Choroid plexus epithelial cell (primary cell): ENCODE measurements around the gene PDP2.

Source experiments
- DNase-seq: peaks from one replicate; pipeline ENCODE4 v3.0.0-alpha.2; 2010; ENCODE audit warnings: low read depth
- H3K4me3 ChIP-seq: 2 replicates; pipeline ENCODE4 v1.5.1; 2011; ENCODE audit warnings: low read depth, mild to moderate bottlenecking, control low read depth, low read length, moderate library complexity
- CTCF ChIP-seq: conservative IDR thresholded peaks from 2 replicates; pipeline ENCODE4 v1.5.1; 2011; ENCODE audit warnings: low read depth, mild to moderate bottlenecking, control low read depth, inconsistent platforms, low read length, moderate library complexity

PDP2 gene

GRCh38 chr16:66918803-66919568 is 38.7 kb downstream of the PDP2 start, which contains the start of gene CDH16:
Gene CDH16, minus strand, starts transcription at chr16:66918885. Its CDS starts 820 bp downstream, at chr16:66918065.
- no peak for TF ChIP-seq CTCF
- H3K4me3 ChIP-seq: no peak within 1 kb of the TSS
- DNase-seq: no peak

- DNase-seq: no peak
Measured at GRCh38 chr16:66919569-66920298, 39.4 kb downstream of the PDP2 start.

GRCh38 chr16:66920299-66920590 is 39.9 kb downstream of the PDP2 start:
- H3K4me3 ChIP-seq: no peak overlapping the region
- no peak for DNase-seq
- TF ChIP-seq CTCF: no peak

More at GRCh38 chr16:66919569-66920298, 39.4 kb downstream of the PDP2 start:
- no peak for TF ChIP-seq CTCF
- H3K4me3 ChIP-seq: no peak overlapping the region

GRCh38 chr16:66920924-66921680 is 40.8 kb downstream of the PDP2 start:
- no peak for DNase-seq
- no peak for TF ChIP-seq CTCF
- no peak overlapping the region for H3K4me3 ChIP-seq

- no peak for DNase-seq
- TF ChIP-seq CTCF: no peak
- no peak overlapping the region for H3K4me3 ChIP-seq
Measured at GRCh38 chr16:66921729-66922450, 41.6 kb downstream of the PDP2 start.

GRCh38 chr16:66923247-66923731 is 43.0 kb downstream of the PDP2 start:
- no peak for TF ChIP-seq CTCF
- H3K4me3 ChIP-seq: no peak overlapping the region
- peak; percentile 78 for DNase-seq
